ENCODE data around the gene C19orf81.
A peak's percentile ranks its signal among the peaks of the same experiment; 100 is the strongest.

C19orf81 gene

DNA sequence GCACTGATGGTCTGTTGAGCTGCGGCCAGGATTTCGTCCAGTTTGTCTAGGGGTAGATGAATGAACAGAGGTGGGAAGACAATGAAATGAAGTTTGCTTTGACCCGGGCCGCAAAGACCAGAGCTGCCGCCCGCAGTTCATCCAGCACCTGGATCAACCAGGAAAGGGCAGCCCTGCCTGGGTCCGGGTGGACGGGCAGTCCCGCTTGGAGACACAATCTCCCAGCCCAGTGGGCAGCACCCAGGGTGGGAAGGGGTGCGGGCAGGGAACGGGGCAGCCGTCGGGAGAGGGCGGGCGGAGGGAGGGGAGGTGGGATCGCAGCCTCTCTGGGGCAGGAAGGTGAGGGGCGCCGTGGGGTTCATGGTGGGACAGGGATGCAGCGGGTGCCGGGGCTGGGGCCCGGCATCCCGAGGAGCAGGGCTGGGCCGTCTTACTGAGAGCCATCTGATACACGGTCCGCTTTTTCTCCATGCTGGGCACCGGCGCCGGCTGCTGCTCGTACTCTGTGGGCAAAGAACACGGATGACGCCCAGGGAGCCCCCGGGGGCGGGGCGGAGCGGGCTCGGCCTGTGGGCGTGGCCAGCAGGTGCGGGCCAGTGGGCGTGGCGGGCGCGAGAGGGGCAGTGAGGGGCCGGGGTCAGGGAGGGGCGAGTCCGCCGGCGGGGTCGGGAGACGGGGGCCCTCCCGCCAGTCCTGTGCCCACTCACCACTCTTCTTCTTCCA is 37.2 kb downstream of the C19orf81 start:
- no peak for DNase-seq

DNA sequence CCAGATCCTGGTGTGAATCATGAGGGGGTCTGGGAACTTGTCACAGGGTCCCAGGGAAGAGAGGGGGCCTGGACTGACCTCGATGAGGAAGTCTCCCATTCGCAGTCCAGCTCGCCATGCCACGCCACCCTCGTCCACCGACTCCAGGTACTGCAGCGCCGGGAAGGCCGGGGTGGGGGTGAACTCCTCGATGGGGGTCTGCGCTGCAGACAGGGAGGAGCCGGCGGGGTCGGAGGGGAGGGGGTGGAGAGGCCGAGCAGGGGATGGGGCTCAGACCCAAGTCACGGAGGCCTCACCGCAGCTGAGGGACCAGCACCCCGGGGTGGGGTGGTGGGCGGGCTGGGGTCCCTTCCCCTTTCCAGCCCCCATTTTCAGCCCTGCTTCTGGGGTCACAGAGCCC is 39.5 kb downstream of the C19orf81 start:
- DNase-seq = no peak

DNA sequence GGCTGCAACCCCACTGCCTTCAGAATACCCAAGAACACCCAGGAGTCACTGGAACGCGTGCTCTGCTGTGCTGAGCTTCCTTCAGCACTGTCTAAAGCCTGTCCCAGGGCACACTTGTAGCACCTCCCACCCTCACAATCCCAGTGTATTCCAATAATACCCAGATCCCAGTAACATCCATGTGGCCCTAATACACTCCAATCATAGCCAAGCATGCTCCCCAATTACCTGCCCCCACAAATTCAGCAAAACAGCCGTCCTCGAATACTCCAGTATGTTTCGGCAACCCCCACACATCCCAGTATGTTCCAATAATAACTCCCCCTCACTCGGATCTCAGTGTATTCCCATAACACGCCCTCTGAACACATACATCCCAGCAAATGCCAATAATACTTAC is 41.2 kb downstream of the C19orf81 start:
- DNase-seq = no peak

DNA sequence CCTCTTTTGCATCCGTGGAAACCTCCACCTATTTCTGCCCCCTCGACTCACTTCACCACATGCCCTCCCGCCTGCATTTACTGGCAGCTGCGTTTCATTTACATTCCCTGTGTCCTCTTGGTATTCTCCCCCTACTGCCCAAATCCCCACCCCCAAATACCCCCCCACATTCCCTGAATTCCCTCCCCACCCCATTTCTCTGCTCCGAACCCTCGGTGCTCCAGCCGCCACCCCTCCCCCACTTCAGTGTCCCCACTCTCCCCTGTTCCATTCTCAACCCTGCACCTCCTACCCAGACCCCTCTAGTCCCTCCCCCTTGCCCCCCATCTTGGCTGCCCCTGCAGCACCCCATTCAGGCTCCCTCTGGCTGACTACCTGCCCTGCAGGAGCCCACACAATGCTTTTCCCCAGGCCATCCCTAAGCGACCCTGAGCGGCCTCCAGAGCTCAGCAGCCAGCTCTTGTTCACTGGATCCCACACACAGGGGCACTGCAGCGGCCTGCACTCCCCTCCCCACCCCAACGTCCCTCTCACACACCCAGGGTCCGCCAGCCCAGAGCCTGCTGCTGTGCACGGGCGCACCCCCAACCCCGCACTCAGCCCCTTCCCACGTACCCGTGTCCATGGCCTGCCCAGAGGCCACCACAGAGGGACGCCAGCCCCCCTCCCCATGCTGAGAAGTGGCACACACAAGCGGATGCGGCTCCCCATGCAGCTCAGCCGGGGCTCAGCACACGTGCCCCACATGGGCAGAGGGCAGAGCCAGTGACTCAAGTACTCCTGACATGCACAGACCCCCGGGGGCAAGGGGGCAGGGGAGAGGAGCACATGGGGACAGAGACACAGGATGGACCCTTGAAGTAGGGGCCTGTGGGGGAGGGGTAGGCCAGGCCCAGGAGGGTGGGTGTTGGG is 44.1 kb downstream of the C19orf81 start:
- DNase-seq = no peak

DNA sequence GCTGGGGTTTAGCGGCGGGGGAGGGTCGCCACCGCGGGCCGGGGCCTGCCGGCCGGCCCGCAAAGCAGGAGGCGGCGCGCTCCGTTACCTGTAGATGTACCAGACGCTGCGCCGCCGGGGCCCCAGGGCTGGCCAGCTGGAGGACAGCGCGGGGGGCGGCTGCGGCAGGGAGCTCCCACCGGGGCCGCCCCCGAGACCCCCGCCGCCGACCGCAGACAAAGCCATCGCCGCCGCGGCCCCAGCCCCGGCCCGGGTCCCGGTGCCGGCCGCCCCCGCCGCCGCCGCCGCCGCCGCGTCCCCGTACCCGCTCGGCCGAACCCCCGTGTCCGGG is 45.5 kb downstream of the C19orf81 start:
- DNase-seq = no peak

DNA sequence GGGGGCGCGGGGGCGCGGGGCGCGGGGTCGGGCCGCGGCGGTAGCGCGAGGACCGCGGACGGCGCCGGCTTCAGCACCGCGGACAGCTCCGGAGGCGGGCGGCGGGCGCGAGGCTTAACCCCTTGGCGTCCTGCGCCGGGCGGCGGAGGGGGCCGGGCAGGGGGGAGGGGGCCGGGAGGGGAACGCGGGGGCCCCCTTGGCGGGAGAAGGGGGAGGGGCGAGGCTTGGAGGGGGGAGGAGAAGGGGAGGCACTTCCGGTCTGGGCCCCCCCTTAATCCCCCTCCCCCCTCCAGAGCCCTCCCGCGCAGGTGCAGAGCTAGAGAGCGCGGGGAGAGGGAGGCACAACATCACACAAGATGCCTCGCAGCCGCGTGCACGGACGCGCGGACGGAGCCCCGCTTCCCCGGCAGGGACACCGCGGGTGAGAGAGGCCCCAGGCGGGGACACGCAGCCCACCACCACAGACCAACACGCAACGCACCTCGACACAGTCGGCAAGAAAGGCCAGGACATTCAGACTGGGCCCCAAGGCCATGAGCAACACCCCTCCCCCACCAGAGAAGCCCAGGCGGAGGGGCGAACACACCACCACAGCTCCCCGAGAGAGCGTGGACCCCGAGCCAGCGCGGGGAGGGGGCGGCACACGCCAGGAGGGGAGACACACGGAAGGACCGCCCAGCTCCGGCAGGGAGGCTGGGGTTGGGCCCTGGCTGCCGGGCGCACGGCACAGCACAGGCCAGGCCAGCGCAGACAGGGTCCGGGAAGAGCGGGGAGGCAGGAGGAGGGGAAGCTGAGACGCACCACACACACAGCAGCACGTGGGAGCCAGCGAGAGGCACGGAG is 46.2 kb downstream of the C19orf81 start:
- DNase-seq = no peak

DNA sequence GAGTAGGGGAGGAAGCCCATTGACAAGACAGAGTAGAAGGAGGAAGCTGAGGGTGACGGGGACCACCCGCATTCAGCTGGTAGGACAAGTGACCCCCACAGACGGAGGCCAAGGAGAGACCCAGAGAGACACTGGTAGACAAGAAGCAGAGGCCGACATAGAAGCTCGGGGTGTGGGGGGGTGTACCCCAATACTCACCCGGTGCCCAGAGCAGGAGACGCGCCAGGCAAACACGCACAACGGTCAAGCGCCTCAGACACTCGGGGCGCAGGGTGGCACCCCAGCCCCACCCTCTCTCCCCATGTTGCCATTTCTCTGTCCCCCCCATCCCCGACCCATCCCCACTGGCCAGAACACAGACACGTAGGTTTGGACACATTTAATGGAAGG is 46.8 kb downstream of the C19orf81 start:
- no peak for DNase-seq

DNA sequence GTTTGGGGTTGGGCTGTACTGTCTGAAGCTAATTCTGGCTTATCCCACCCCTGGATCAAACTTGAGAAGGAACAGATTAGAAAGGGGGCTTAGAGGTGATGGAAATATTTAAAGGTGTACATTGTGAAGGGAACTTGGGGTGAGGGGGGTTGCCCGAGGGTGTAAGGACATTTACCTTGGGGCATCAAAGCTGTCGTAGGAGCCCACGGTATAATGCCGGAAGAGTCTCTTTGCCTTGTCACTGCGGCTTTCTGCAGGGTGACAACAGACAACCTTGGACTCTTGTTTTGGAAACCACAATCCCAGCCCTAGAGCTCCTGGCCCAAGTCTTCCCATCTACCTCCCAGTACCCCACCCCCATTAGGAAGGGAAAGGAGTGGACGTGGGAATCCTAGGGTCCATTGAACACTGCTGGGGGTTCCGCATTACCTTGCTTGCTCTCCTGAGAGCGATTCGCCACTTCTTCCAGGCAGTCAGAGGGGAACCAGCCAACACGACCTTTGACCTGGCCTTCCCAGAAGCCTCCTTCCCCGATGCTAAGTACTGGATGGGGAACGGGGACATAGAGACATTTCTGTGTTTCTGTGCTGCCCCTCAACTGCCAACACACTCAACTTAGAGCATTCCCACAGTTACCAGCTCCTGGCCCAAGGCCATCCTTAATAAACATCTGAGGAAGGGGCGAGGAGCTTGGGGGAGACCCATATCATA is 48.3 kb downstream of the C19orf81 start:
- no peak for DNase-seq

DNA sequence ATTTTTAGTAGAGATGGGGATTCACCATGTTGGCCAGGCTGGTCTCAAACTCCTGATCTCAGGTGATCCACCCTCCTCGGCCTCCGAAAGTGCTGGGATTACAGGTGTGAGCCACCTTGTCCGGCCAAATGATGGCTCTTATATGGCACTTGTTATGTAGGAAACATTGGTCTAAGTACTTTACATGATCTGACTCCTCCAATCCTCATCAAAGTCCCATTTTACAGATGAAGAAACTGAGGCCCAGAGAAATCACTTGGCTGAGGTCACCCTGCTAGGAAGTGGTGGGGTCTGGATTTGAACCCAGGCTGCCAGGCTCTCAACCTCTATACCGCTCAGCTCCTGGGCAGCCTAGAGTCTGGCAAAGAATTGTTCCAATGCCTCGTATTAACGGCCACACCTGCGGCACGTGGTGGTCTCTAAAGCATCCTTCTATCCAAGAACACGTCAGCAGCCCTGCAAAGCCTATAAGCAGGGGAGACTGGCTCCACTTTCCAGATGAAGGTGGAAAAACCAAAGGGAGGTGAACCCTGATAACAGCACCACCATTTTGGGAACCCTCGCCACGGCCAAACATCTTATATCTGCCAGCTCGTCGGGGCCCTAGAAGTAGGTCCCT is 52.2 kb downstream of the C19orf81 start:
- DNase-seq = no peak

DNA sequence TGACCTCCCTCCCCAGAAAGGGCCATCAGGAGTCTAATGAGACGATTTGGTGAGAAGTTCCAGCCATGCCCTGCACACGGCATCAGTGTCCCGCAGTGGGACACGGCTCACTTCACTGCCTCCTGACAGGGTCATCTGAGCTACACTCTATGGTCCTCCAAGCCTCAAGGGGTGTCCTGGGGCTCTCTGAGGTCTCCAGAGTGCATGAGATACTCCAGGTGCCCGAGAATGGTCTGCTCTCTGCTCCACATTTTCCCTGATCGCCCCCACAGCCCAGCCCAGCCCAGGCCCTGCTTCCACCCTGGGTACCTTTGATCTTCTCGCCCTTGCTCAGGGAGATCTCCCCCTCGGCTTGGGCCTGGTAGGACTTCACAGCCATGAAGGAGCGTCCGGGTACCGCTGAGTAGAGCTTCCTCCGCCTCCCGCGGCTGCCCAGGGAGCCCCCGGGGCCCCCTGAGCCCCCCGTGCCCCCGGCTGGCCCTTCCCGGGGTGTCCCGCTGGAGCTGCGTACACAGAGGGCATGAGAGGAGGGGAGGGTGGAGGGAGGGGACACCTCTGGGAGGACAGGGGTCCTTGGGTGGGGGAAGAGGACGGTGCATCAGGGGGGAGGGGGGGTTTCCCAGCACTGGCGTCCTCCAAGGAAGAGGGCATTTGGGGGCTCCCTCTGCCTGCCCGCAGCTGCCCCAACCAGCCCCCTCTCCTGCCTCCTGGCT is 53.1 kb downstream of the C19orf81 start:
- DNase-seq = no peak

DNA sequence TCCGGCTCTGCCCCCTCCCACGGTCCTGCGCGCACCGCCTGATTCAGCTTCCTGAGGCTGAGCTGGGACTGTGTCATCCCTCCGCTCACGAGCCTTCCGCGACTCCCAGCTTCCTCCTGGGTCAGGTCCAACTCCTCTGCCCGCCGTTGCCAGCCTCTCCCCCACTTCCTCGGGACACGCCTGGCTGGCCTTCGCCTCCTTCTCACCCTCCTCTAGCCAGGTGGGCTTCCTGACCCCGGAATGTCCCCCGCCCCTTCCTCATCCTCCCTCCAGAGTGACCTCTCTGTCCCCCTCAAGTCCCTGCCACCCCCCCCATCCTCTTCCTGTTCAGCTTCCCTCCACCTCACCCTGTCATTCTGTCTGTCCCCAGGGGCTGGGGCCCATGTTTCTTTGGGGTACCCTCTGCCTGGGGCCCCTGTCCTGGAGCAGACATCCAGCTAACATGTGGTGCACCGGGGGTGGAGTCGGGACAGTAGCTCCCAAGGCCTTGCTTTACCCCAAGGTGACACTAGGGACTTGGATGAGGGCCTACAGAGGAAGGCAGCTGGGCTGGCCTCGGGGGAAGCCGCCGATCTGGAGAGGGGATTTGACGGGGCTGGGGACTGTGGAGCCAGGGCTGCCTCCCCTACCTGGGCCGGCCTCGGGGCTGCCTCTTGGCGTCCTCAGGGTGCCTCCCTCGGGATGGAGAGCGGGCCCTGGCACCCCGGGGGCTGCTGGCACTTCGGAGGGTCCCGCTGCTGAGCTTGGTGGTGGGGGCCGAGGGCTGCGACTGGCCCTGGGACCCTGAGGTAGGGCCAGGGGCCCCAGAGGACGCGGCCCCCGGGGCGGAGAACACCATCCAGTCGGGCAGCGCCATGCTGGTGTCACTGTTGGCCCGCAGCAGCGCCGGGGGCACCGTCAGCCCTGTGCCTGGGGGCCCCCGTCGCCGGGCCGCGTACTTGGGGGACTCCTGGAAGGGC is 53.9 kb downstream of the C19orf81 start:
- no peak for DNase-seq

DNA sequence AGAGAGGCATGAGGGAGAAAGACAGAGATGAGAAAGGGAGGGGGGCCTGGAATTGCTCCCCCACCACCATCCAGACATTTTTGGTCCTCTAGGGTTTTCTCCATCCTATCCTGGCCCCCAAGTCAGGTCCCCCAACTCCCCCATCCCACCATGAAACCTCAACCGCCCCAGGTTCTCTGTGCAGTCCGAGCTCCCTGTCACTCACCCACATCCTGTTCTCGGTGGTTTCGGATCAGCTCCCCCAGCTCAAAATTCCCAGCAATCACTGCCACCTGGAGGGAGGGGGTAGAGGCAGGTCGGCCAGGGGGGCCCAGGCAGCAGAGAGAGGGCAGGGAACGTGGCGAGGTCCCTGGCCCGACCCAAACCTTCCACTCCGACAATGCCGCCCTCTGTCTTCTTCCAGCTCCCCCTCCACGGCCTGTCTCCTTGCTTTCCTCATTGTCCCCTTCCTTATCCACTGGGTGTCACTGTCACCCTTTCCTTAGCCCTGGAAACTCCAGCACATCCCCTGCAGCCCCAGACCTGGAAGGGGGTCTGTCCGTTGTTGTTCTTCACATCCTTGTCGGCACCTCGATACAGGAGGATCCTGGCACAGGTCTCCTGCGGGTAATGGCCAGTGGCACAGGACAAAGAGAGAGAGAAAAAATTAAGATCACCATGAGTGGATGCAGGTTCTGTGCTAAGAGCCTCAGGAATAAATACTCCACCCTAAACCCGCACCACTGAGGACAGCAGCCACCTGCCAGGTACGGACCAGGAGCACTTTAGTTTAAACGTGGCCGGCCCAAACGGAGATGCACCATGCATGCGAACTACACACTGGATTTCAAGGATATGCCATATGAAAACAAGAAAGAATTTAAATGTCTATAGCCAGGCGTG is 54.9 kb downstream of the C19orf81 start:
- DNase-seq = peak; percentile 16

DNA sequence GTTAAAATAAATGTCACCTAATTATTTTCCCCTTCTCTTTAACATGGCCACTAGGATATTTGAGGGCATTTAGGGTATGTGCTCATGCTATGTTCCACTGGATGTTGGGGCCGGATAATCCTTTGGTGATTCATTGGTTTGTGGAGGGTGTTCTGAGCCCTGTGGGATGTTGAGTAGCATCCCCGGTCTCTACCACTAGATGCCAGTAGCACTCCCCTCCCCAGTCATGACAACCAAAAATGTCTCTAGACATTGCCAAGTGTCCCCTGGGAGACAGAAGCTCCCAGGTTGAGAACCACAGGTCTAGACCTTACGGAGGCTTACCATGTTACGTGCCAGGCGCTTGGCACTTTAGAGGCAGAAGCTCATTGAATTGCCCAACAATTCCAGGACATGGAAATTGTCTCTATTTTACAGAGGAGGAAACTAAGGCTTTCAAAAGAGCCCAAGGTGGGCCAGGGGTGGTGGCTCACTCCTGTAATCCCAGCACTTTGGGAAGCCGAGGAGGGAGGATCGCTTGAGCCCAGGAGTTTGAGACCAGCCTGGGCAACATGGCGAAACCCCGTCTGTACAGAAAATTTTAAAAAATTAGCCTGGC is 56.3 kb downstream of the C19orf81 start:
- DNase-seq = no peak

DNA sequence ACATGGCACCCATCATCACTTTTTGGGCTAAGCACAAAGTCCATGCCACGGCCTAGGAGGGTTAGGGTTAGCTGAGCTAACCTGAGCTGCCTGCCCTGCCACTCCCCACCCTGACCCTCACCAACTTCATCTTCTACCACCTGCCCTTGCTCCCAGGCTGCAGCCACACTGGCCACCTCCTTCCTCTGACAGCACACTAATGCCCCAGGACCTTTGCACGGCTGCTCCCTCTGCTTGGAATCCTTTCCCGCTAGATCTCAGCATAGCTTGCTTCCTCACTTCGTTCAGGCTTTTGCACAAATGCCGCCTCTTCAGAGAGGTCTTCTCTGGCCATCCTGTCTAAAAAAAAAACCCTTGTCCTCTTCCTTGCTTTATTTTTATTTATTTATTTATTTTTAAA is 57.1 kb downstream of the C19orf81 start:
- no peak for DNase-seq

DNA sequence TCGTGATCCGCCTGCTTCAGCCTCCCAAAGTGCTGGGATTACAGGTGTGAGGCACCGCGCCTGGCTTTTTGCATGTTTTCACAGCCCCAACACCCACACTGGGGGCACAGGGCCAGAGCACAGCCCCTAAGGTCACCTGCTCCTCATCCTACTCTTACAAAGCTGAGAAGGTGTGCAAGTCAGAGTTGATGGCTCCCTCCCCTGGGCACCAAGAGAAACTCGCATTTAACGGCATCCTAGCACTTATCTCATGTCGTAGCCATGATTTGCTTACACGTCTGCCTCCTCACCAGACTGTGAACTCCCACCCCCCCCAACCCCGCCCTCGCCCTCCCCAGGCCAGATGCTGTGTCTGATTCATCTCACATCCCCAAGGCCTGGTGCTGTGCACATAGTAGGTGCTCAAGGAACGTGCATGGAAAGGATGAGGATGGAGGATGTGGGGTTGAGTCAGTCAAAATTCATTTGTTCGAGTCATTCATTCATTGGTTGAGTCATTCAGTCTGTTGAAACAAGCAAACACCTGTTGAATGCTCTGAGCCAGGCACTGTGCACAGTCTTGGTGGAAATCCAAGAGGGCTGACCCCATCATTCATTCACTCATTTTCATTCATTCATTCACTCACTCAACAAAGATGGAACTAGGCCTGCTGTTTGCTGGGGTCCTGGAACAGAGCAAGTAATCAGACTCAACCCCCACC is 59.1 kb downstream of the C19orf81 start:
- no peak for DNase-seq

All from NCI-H1417 treated with DMSO at 0.1 percent for 48 hours (cell line).